ENCODE results near the gene IRX1. TPM values are rescaled to one million over a fixed set of nuclear protein-coding genes. Genes with fewer than 3 reads are reported as not detected.

IRX1 gene
- total and polyA plus RNA-seq, 2 of the 8 experiments (the other 6 are each of a cell fraction or from before 2014, with no cell fraction given) = 2.6 to 3.9 TPM

DNA sequence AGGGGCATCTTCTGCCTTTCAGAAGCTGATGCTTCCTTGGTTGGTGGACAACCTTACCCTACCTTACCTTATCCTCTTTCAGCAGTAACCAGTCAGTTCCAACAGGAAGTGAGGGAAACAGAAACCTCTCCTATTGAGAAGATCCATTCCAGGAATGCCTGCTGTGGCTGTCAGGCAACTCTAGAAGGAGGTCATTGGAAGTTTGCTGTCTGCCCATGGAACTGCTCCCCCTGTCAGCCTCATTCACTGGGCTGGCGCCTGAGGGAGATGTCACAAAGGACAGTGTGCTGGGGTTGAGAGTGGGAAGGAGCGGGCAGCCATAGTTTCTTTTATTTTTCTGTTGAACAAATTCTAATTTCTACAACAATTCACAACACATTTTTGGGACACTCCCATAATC is 54.7 kb downstream of the IRX1 start:
- H3K9ac ChIP-seq (replicated peaks in 1 of 4; ENCODE audit: extremely low read depth in 1 of 4, low read depth in 3 of 4, low read length in 3 of 4) = no peak overlapping the region
- H3K4me3 ChIP-seq (ENCODE audit: extremely low read depth in 1 of 4, insufficient read depth in 2 of 4, low read depth in 3 of 4, low read length in 4 of 4) = no peak overlapping the region
- no peak overlapping the region for H4K8ac ChIP-seq (ENCODE audit: extremely low read depth, insufficient read depth, low read length)
- H4K5ac ChIP-seq (ENCODE audit: insufficient read length, low read depth, low read length) = no peak overlapping the region
- no peaks in the 10 kb centered on the region for H3K27me3 ChIP-seq (replicated peaks in 1 of 4; ENCODE audit: control insufficient read depth in 3 of 4, extremely low read depth in 1 of 4, insufficient read depth in 3 of 4, low read length in 3 of 4)
- no peak overlapping the region for H3K4ac ChIP-seq (replicated peaks; ENCODE audit: insufficient read length, low read depth, low read length)
- H2BK20ac ChIP-seq (ENCODE audit: low read length) = no peak overlapping the region
- H2BK120ac ChIP-seq (replicated peaks; ENCODE audit: low read depth, low read length) = no peak overlapping the region
- CTCF ChIA-PET (ENCODE audit: partially characterized antibody) = interaction anchor here (0.6 to 1.0 kb wide), 2 partner anchors 10 to 27 kb away, joined by 3 to 4 read pairs; no protein-coding TSS in a partner anchor
- FAIRE-seq (no peak), DNase-seq (ENCODE audit: low read depth in 1 of 2, low spot score in 2 of 2) (no peak)
- no peaks in the 10 kb centered on the region for H3K4me1 ChIP-seq (replicated peaks in 1 of 4; ENCODE audit: control insufficient read depth in 3 of 4, insufficient read depth in 4 of 4, low read length in 3 of 4)
- H2BK15ac ChIP-seq (ENCODE audit: low read length) = no peak overlapping the region
- H2AK5ac ChIP-seq (ENCODE audit: low read depth, low read length) = no peak overlapping the region
- WGBS, 2 experiments (ENCODE audit: extremely low coverage in 1 of 2, insufficient coverage in 1 of 2, insufficient read length in 1 of 2, insufficient replicate concordance in 2 of 2, low coverage in 1 of 2, low lambda C conversion rate in 2 of 2, missing lambda C conversion rate in 1 of 2) = 96% methylated on average over 2 of the region's 2 CpGs; no CpG with 5 or more reads in 1 of the 2 experiments
- H3K79me2 ChIP-seq (ENCODE audit: control insufficient read depth in 1 of 2, insufficient read depth in 2 of 2, low read length in 2 of 2) = no peaks in the 10 kb centered on the region
- POLR2A ChIA-PET (ENCODE audit: partially characterized antibody) = no interaction called here
- H3K23ac ChIP-seq (ENCODE audit: insufficient read length) = no peak overlapping the region
- H2BK12ac ChIP-seq (ENCODE audit: low read depth, low read length) = no peak overlapping the region
- H3K14ac ChIP-seq (ENCODE audit: insufficient read length) = no peak overlapping the region
- no peak overlapping the region for H2AFZ ChIP-seq (ENCODE audit: low read length)
- peaks cover 0 to 1% of the 10 kb centered on the region in 2 experiments for H4K20me1 ChIP-seq (replicated peaks in 1 of 2; ENCODE audit: control insufficient read depth in 1 of 2, insufficient read depth in 2 of 2, low read length in 2 of 2)
- no peak overlapping the region for H4K91ac ChIP-seq (replicated peaks; ENCODE audit: insufficient read length, low read length)
- H2BK5ac ChIP-seq (ENCODE audit: low read depth, low read length) = no peak overlapping the region
- H3K4me2 ChIP-seq (ENCODE audit: insufficient read depth in 1 of 2, low read depth in 2 of 2, low read length in 2 of 2) = no peak overlapping the region
- no peak overlapping the region for H3K27ac ChIP-seq (ENCODE audit: low read depth, low read length)
- no peaks in the 10 kb centered on the region for H3K79me1 ChIP-seq (ENCODE audit: low read depth, low read length)
- no peak overlapping the region for H3K56ac ChIP-seq (replicated peaks; ENCODE audit: insufficient read length, low read depth, low read length)
- TF ChIP-seq SIRT6 (IDR thresholded peaks at IDR 0.05; ENCODE audit: low read length) (no peak), CHD2 (IDR thresholded peaks at IDR 0.05; ENCODE audit: low read length) (no peak), JUN (IDR thresholded peaks at IDR 0.05; ENCODE audit: low read depth, low read length) (no peak), CREB1 (IDR thresholded peaks at IDR 0.05) (no peak), POLR2A (IDR thresholded peaks at IDR 0.05; ENCODE audit: control extremely low read depth in 1 of 2, low read depth in 2 of 2, low read length in 2 of 2) (no peak), MAFK (IDR thresholded peaks at IDR 0.05; ENCODE audit: low read depth, low read length) (no peak), RBBP5 (IDR thresholded peaks at IDR 0.05; ENCODE audit: borderline replicate concordance, low read depth, low read length) (no peak)
- no peaks in the 10 kb centered on the region for H3K23me2 ChIP-seq (ENCODE audit: low read depth, low read length)
- no peaks in the 10 kb centered on the region for H3K9me3 ChIP-seq (ENCODE audit: insufficient read depth in 2 of 2, low read depth in 1 of 2, low read length in 1 of 2)
- no peak overlapping the region for H3K18ac ChIP-seq (ENCODE audit: extremely low read depth, low read length)
- no peaks in the 10 kb centered on the region for H3K36me3 ChIP-seq (ENCODE audit: control insufficient read depth in 2 of 4, insufficient read depth in 4 of 4, low read length in 3 of 4)
